ENCODE results near the gene YIF1A.

DNA sequence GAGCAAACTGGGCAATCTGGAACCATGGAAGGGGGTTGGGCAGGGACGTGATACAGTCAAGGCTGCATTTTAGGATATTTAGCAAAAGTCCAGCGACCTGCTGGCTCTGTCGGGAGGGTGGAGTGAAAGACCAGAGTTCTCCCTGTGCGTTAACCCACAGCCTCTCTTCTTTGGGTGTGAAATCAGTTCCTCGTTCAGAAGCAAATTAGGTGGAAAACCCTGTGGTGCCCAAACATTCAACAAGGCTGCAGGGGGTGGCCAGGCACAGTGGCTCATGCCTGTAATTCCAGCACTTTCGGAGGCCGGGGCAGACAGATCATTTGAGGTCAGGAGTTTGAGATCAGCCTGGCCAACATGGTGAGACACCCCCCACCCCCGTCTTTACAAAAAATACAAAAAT lies 8.7 kb upstream of the YIF1A start:
- TF ChIP-seq, protein P1, sequence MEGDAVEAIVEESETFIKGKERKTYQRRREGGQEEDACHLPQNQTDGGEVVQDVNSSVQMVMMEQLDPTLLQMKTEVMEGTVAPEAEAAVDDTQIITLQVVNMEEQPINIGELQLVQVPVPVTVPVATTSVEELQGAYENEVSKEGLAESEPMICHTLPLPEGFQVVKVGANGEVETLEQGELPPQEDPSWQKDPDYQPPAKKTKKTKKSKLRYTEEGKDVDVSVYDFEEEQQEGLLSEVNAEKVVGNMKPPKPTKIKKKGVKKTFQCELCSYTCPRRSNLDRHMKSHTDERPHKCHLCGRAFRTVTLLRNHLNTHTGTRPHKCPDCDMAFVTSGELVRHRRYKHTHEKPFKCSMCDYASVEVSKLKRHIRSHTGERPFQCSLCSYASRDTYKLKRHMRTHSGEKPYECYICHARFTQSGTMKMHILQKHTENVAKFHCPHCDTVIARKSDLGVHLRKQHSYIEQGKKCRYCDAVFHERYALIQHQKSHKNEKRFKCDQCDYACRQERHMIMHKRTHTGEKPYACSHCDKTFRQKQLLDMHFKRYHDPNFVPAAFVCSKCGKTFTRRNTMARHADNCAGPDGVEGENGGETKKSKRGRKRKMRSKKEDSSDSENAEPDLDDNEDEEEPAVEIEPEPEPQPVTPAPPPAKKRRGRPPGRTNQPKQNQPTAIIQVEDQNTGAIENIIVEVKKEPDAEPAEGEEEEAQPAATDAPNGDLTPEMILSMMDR (IDR thresholded peaks at IDR 0.05): no peak
- TF ChIP-seq POLR2A (IDR thresholded peaks at IDR 0.05) (no peak), POLR2AphosphoS5 (IDR thresholded peaks at IDR 0.05) (no peak)
